Stimulated activated CD8-positive, alpha-beta memory T cell treated with anti-CD3 and anti-CD28 coated beads, Interleukin-2, amount 100 ng/mL, for 48 hours (primary cell): ENCODE measurements around the gene PTH.

ENCODE experiments used
- DNase-seq, 2 donors: peaks; one replicate each; pipeline ENCODE4 v3.0.0-alpha.2; 2020; ENCODE audit warnings: low read depth in 2 of 2

Gene PTH

GRCh38 chr11:13495929-13496328 lies at the start of gene PTH:
PTH (minus strand) TSS chr11:13495997; CDS start chr11:13492855, 3,142 bp downstream.
- DNase-seq = no peak

GRCh38 chr11:13538044-13538443 lies 42.2 kb upstream of the PTH start:
- DNase-seq = no peak

GRCh38 chr11:13535819-13536218 lies 40.0 kb upstream of the PTH start:
- no peak for DNase-seq

- no peak for DNase-seq
These were observed 38.6 kb upstream of the PTH start for GRCh38 chr11:13534358-13534757.

GRCh38 chr11:13525257-13525656 lies 29.5 kb upstream of the PTH start:
- DNase-seq = no peak

GRCh38 chr11:13503393-13503792 lies 7.6 kb upstream of the PTH start:
- DNase-seq = no peak

GRCh38 chr11:13502492-13502891 lies 6.7 kb upstream of the PTH start:
- DNase-seq = no peak

- no peak for DNase-seq
These were observed 1.7 kb downstream of the PTH start for GRCh38 chr11:13494051-13494450.

- no peak for DNase-seq
These were observed 8.2 kb downstream of the PTH start for GRCh38 chr11:13487661-13488030.

- DNase-seq = peak; percentile 55 to 57
These were observed 8.7 kb downstream of the PTH start for GRCh38 chr11:13486926-13487660.

GRCh38 chr11:13480198-13480597 lies 15.6 kb downstream of the PTH start:
- no peak for DNase-seq

- no peak for DNase-seq
These were observed 16.1 kb downstream of the PTH start for GRCh38 chr11:13479688-13480087.

GRCh38 chr11:13475091-13475490 lies 20.7 kb downstream of the PTH start:
- no peak for DNase-seq

- DNase-seq = no peak
These were observed 22.6 kb downstream of the PTH start for GRCh38 chr11:13473013-13473722.

- no peak for DNase-seq
These were observed 27.0 kb downstream of the PTH start for GRCh38 chr11:13468750-13469149.

- no peak for DNase-seq
These were observed 29.9 kb downstream of the PTH start for GRCh38 chr11:13465909-13466371.

- DNase-seq = no peak
These were observed 32.0 kb downstream of the PTH start for GRCh38 chr11:13463779-13464290.

- DNase-seq = peak; percentile 86
These were observed 32.7 kb downstream of the PTH start, which contains the start of gene BTBD10 for GRCh38 chr11:13462901-13463778. BTBD10 (minus strand) TSS chr11:13463222; CDS start chr11:13445124, 18,098 bp downstream.

- DNase-seq = peak; percentile 41 to 57
These were observed 33.4 kb downstream of the PTH start for GRCh38 chr11:13462311-13462900.

- DNase-seq = no peak
These were observed 34.5 kb downstream of the PTH start for GRCh38 chr11:13461291-13461690.

- no peak for DNase-seq
These were observed 44.9 kb downstream of the PTH start for GRCh38 chr11:13450832-13451397.
